NCI-H146 (cell line): ENCODE data around the gene LRRC71.

Source experiments
- DNase-seq: peaks from one replicate; lab custom pipeline; 2025; lab: John Stamatoyannopoulos, UW

Gene LRRC71

GRCh38 chr1:156947127-156947526, 26.7 kb downstream of the LRRC71 start:
- DNase-seq: no peak

- DNase-seq: no peak
Measured at GRCh38 chr1:156947818-156948525, 27.5 kb downstream of the LRRC71 start.

GRCh38 chr1:156948708-156949107, 28.3 kb downstream of the LRRC71 start:
- no peak for DNase-seq

DNA sequence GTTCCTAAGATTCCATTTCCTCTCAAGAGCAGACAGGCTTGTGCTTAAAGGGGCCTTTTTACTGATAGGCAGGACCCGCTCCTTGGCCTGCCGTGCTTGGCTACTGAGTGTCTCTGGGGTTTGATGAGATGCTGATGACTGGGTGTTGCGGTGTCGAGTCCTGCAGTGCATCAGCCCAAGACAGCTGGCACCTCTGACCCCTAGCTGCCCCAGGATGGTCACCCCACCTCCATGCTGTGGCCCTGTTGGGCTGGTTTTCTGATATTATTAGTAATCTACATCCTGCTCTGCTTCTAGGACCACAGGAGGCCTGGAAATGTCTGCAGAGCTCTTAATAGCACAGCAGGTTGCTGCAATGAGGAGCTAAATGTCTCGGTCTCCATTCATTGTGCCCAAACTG, 28.7 kb downstream of the LRRC71 start:
- DNase-seq: peak; percentile 45

DNA sequence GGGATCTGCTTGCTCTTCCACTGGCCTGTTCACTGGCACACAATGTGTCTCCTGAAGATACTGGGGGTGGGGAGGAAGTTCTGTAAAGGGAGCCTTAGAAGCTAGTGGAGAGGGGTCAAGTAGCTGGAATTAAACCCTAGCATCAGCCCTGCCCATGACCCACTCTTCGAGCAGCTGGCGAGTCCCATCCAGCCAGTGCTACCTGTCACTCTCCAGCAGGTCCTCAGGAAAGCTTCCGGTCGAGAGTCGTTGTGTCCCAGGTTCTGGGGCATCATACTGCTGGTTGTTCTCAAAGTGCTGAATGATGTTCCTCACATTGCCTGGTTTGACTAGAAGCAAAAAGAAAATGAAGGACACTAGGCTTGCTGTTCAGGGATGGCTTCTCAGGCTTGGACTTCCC, 30.9 kb downstream of the LRRC71 start:
- no peak for DNase-seq

DNA sequence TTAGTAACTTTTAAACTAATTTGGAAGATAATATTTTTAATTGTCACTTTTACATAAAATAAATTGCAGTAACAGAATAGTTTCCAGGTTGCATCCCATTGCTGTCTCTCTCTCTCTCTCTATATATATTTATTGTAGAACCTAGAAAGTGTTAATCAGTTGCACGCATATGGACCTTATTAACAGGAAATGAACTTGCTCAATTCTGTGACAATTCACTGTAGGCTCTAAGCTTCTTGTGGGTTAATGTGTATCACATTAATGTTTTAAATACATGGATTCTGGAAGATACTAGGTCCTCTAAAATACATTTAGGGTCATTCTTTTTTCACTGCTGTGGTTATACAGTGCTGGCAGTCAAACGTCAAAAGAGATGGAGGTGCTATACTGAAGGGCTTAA, 33.1 kb downstream of the LRRC71 start:
- DNase-seq: no peak

GRCh38 chr1:156956333-156956732, 35.9 kb downstream of the LRRC71 start:
- no peak for DNase-seq

DNA sequence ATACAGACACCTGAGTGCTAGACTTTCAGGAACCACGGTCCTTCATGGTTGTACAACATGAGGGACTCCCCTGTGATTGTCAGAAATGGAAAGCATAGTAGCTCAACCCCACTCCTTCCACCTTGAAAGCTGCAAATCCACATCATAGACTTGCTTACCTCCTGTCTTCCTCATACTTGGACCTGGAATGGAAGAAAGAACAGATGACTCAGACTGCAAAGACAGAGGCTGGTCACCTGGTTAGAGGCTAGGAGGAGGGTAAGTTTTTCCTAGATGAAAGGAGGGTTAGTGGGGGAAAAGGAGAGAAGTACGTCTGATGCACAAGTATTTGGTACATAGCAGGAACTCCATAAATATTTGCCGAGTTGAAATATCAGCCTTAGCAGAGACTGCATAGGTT, 37.2 kb downstream of the LRRC71 start:
- no peak for DNase-seq

DNA sequence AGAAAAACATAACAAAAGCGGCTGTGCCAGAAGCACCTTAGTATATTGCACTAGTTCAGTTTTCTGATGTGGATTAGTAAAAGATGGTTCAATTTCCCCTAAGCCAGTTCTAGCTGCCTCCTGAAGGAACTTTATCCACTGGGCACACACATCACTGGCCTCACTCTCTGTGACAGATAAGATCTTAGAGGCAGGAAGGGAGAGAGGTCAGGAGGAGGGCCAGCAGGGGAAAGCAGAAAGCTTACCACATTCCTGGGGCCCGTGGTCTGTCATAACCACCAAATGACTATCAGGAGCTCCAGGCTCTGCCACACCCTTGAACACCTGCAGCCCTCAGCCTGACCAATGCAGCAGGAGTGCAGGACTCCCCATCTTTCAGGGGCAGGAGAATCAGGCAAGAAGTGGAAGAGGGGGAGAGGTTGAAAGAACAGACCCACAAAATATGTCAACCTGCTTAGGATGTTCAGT, 37.8 kb downstream of the LRRC71 start:
- DNase-seq: no peak

DNA sequence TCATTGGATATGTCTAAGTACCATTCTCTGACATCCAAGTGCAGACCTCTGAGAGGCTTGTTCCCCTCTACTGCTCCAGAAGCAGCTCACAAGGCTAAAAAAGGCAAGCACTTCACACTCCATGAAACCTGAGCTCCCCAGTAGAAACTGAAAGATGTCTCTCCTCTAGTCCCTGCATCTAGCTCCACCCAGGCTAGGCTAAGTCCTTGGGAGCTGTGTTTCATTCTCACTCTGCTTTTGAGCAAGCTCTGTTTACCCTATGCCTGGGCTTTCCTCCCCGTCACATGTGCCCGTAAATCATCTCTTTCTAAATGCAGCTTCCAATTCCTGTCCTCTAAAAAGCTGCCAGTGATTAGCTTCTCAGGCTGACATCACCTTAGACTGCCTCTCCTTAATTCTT, 39.0 kb downstream of the LRRC71 start:
- no peak for DNase-seq

DNA sequence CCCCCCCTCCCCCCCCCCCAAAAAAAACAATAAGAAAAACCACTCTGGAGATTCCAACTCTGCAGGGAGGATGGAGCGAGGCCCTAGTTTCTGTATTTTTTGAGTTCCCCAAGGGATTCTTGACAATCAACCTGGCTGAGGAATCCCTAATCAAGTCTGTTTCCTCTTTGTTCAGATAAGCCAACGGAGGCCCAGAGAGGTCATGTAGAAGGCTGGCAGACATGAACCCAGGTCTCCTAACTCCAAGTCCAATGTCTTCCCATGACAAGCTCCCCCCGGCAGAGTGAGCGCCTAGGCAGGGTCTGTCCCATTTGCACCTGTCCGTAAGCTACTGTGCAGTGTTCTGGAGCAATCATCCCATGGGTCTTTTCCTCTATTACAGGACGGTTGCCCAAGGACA, 39.5 kb downstream of the LRRC71 start:
- DNase-seq: no peak

DNA sequence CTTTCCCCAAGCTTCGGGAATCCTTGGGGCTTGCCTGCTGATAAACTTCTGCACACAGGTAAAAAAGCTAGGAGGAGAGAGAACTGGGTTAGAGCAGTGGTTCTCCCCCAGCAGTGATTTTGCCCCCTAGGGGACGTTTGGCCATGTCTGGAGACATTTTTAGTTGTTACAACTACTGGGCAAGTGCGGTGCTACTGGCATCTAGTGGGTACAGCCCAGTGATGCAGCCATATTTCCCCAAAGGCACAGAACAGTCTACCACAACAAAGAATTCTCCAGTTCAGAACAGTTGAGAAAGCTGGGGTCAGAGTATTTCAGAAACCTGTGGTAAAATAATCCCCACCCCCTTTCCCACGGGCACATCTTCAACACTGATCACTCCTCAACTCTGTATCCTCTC, 41.3 kb downstream of the LRRC71 start:
- DNase-seq: no peak

GRCh38 chr1:156963621-156964020, 43.2 kb downstream of the LRRC71 start:
- DNase-seq: no peak

GRCh38 chr1:156964441-156964840, 44.0 kb downstream of the LRRC71 start:
- DNase-seq: no peak

GRCh38 chr1:156969496-156969895, 49.1 kb downstream of the LRRC71 start:
- DNase-seq: no peak

- DNase-seq: no peak
Measured at GRCh38 chr1:156970017-156970416, 49.6 kb downstream of the LRRC71 start.

DNA sequence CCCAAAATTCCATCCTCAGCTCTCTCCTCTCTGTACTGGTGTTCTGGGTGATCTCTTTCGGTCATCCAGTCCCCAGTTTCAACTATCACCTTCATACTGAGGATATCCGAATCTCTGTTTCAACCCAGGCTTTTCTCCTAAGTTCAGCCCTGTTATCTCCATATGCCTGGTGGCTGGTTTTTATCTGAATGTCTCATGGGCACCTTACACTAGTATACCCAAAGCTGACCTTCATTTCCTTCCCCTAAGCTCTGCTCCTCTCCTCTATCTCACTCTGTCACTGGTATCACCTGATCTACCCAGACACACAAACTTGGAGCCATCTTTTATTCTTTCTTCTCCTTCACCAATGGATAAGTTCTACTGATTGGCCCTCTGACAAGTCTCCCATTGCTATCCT, 53.0 kb downstream of the LRRC71 start:
- DNase-seq: no peak

DNA sequence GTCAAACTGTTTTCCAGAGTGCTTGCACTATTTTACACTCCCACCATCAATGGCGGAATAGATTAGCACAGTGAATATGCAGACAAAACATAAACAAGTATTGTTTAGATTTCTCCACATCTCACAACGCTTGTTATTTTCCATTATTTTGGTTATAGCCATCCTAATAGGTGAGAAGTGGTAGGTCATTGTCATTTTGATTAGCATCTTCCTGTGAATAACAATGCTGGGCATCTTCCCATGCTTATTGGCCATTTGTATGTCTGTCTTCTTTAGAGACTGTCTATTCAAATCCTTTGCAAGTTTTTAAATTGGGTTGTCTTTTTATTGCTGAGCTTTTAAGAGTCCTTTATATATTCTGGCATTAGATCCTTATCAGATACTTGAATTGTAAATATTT, 54.7 kb downstream of the LRRC71 start:
- DNase-seq: no peak

DNA sequence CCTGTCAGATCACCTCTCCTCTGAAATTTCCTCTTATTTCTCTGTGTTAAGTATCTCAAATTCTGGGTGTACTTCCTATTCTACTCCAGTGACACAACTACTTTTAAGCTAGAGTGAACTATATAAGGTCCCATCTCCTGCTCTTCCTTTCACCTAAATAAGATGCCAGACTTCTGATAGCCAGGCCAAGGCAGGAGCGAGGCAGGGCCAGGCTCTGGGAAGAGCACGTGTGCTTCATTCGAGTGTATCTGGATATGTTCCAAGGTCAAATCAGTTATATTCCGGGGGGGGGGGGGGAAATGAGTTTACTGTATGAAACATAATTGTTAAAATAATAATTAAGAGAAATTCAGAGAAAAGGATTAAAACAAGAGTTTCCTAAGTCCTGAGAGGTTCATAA, 60.1 kb downstream of the LRRC71 start:
- no peak for DNase-seq
